SK-N-SH (cell line): ENCODE measurements around the gene IZUMO4. TPM values are rescaled to one million over a fixed set of nuclear protein-coding genes. Genes with fewer than 3 reads are reported as not detected.
"Not testable (repeated sequence)": the region's sequence is repeated elsewhere in the genome, so short reads cannot be mapped to it uniquely, and the experiment has no call there.

Experiments
- CTCF ChIA-PET: fragments of 300-600, 350-600 bp; formaldehyde crosslinking; extraction: SDS; loops from one replicate; lab custom pipeline; 2021; lab: Yijun Ruan, JAX
- POLR2A ChIA-PET: fragments of 350-600 bp; sonication (Branson Sonifier 250); formaldehyde crosslinking; extraction: SDS; loops from one replicate; lab custom pipeline; 2020; ENCODE audit warnings: antibody characterized with exemption, inconsistent platforms; lab: Yijun Ruan, JAX
- DNase-seq: peaks from one replicate; pipeline ENCODE4 v3.0.0; 2012
- H2AFZ ChIP-seq: fragments of 200-600 bp; sonication (generic); 2 replicates; pipeline ENCODE4 v1.8.1; 2016; ENCODE audit warnings: antibody characterized with exemption, mild to moderate bottlenecking, low read depth
- H3F3A ChIP-seq: fragments of 200-600 bp; sonication (generic); replicated peaks from 2 replicates; pipeline ENCODE3; 2016; ENCODE audit warnings: antibody characterized with exemption, mild to moderate bottlenecking; ENCODE audit not compliant: insufficient read depth
- H3K27ac ChIP-seq, 2 experiments: fragments of 200-500 bp in 1 of 2; fragments of 200-600 bp in 1 of 2; sonication (Bioruptor generic) in 1 of 2; sonication (generic), shearing (Covaris generic) in 1 of 2; 2 replicates each; pipeline versions ENCODE4 v1.5.1 to v1.6.1; 2014 to 2016; ENCODE audit warnings: low read depth in 2 of 2, inconsistent platforms in 1 of 2, low read length in 1 of 2, mild to moderate bottlenecking in 1 of 2, mixed read lengths in 1 of 2
- H3K27me3 ChIP-seq: fragments of 200-600 bp; sonication (generic), shearing (Covaris generic); 2 replicates; pipeline ENCODE4 v1.6.1; 2016; ENCODE audit warnings: mixed run types; ENCODE audit not compliant: insufficient read depth
- H3K36me3 ChIP-seq, 2 experiments: fragments of 200-500 bp in 1 of 2; fragments of 200-600 bp in 1 of 2; sonication (Bioruptor generic) in 1 of 2; sonication (generic) in 1 of 2; replicated peaks in 1 of 2; 2 replicates each; pipeline versions ENCODE3 to v1.5.1; 2014 to 2016; ENCODE audit warnings: low read length in 1 of 2, mild to moderate bottlenecking in 1 of 2; ENCODE audit not compliant: insufficient read depth in 2 of 2, control insufficient read depth in 1 of 2
- H3K4me1 ChIP-seq, 2 experiments: fragments of 200-500 bp in 1 of 2; fragments of 200-600 bp in 1 of 2; sonication (Bioruptor generic) in 1 of 2; sonication (generic), shearing (Covaris generic) in 1 of 2; 2 replicates each; pipeline versions ENCODE4 v1.5.1 to v1.6.1; 2014 to 2016; ENCODE audit warnings: low read depth in 1 of 2, low read length in 1 of 2, mixed run types in 1 of 2; ENCODE audit not compliant: insufficient read depth in 2 of 2, control insufficient read depth in 1 of 2
- H3K4me2 ChIP-seq: fragments of 200-600 bp; sonication (generic), shearing (Covaris generic); 2 replicates; pipeline ENCODE4 v1.6.1; 2017; ENCODE audit warnings: mixed run types
- H3K4me3 ChIP-seq, 2 experiments: fragments of 200-500 bp in 1 of 2; fragments of 200-600 bp in 1 of 2; sonication (Bioruptor generic) in 1 of 2; sonication (generic), shearing (Covaris generic) in 1 of 2; 2 replicates each; pipeline versions ENCODE4 v1.5.1 to v1.8.1; 2014 to 2016; ENCODE audit warnings: low read depth in 2 of 2, inconsistent platforms in 1 of 2, low read length in 1 of 2, mild to moderate bottlenecking in 1 of 2, mixed read lengths in 1 of 2, moderate library complexity in 1 of 2
- H3K79me2 ChIP-seq: fragments of 200-600 bp; sonication (generic); 2 replicates; pipeline ENCODE4 v1.8.1; 2017; ENCODE audit warnings: mild to moderate bottlenecking; ENCODE audit not compliant: insufficient read depth
- H3K9ac ChIP-seq: fragments of 200-600 bp; sonication (generic); 2 replicates; pipeline ENCODE4 v1.6.1; 2017; ENCODE audit warnings: mixed run types
- H3K9me2 ChIP-seq: fragments of 200-600 bp; sonication (generic); 2 replicates; pipeline ENCODE4 v1.6.1; 2017; ENCODE audit warnings: mixed run types
- H3K9me3 ChIP-seq: fragments of 200-600 bp; sonication (generic); 2 replicates; pipeline ENCODE4 v1.6.1; 2017; ENCODE audit warnings: mixed run types, mild to moderate bottlenecking, moderate library complexity
- H4K20me1 ChIP-seq: fragments of 200-600 bp; sonication (generic); 2 replicates; pipeline ENCODE4 v1.6.1; 2017; ENCODE audit warnings: mild to moderate bottlenecking, mixed run types; ENCODE audit not compliant: insufficient read depth
- FOSL2 ChIP-seq: IDR thresholded peaks from 2 replicates; pipeline ENCODE4 v1.4.0; 2012; ENCODE audit warnings: low read depth, mild to moderate bottlenecking, moderate library complexity, borderline replicate concordance
- FOXJ3 ChIP-seq: sonication (generic); formaldehyde crosslinking; IDR thresholded peaks from 2 replicates; pipeline ENCODE4 v1.5.1; 2020; ENCODE audit warnings: mild to moderate bottlenecking, missing genetic modification reagents
- FOXM1 ChIP-seq: IDR thresholded peaks from 2 replicates; pipeline ENCODE4 v1.4.0; 2012; ENCODE audit warnings: low read depth, mild to moderate bottlenecking
- GABPA ChIP-seq: IDR thresholded peaks from 2 replicates; pipeline ENCODE4 v1.4.0; 2012; ENCODE audit warnings: low read depth, mild to moderate bottlenecking
- GATA2 ChIP-seq: sonication (generic); formaldehyde crosslinking; IDR thresholded peaks from 2 replicates; pipeline ENCODE4 v1.5.0; 2020; ENCODE audit warnings: mild to moderate bottlenecking, missing genetic modification reagents
- NFIC ChIP-seq: IDR thresholded peaks from 2 replicates; pipeline ENCODE4 v1.4.0; 2012; ENCODE audit warnings: borderline replicate concordance
- NRF1 ChIP-seq: IDR thresholded peaks from 2 replicates; pipeline ENCODE4 v1.6.1; 2012; ENCODE audit warnings: low read depth, mild to moderate bottlenecking, low read length
- RAD21 ChIP-seq: IDR thresholded peaks from 2 replicates; pipeline ENCODE4 v1.6.1; 2012; ENCODE audit warnings: mild to moderate bottlenecking, low read length
- REST ChIP-seq: IDR thresholded peaks from 2 replicates; pipeline ENCODE4 v1.6.1; 2012; ENCODE audit warnings: mild to moderate bottlenecking, low read depth, low read length, moderate library complexity
- RFX5 ChIP-seq: IDR thresholded peaks from 2 replicates; pipeline ENCODE4 v1.6.1; 2012; ENCODE audit warnings: mild to moderate bottlenecking, improper control_type of control experiment, low read length
- SIN3A ChIP-seq: IDR thresholded peaks from 2 replicates; pipeline ENCODE4 v1.6.1; 2012; ENCODE audit warnings: low read depth, mild to moderate bottlenecking, low read length, moderate library complexity, borderline replicate concordance
- TCF12 ChIP-seq: IDR thresholded peaks from 2 replicates; pipeline ENCODE4 v1.4.0; 2012
- TEAD4 ChIP-seq: IDR thresholded peaks from 2 replicates; pipeline ENCODE4 v1.4.0; 2012; ENCODE audit warnings: mild to moderate bottlenecking, borderline replicate concordance; ENCODE audit not compliant: insufficient read depth
- YY1 ChIP-seq: IDR thresholded peaks from 2 replicates; pipeline ENCODE4 v1.4.0; 2012; ENCODE audit warnings: low read depth, mild to moderate bottlenecking
- WGBS: methylation state at CpG from one replicate; pipeline ENCODE4 v1.1.6; 2017; ENCODE audit warnings: low lambda C conversion rate; 5-methylcytosine and 5-hydroxymethylcytosine counted together
- polyA plus RNA-seq, 3 experiments: library from polyadenylated mRNA; depleted of rRNA; stranded (reverse); fragments of >200 nt; gene quantifications; 2 replicates each; pipeline ENCODE4 v1.2.3, GENCODE V29; 2012
- TF ChIP-seq, protein P1 (sequence below): IDR thresholded peaks from 2 replicates; pipeline ENCODE4; 2012
- TF ChIP-seq, protein P2 (sequence below): IDR thresholded peaks from 2 replicates; pipeline ENCODE4 v1.4.0; 2012; ENCODE audit warnings: low read depth

IZUMO4 gene
- polyA plus RNA-seq, 1 of the 3 experiments (the other 2 are of a cell fraction), result 4.6 TPM

- Histone ChIP-seq H3K27me3 (no peaks in the 10 kb centered on the region), H3K4me3 (no peak overlapping the region), H4K20me1 (peaks cover 56% of the 10 kb centered on the region), H3F3A (no peaks in the 10 kb centered on the region), H3K9me3 (no peaks in the 10 kb centered on the region), H3K27ac (no peak overlapping the region), H3K9me2 (no peaks in the 10 kb centered on the region), H3K36me3 (peaks cover 21 to 67% of the 10 kb centered on the region in 2 experiments), H3K79me2 (peaks cover 37% of the 10 kb centered on the region; the same call in 1 of the 2 replicates), H2AFZ (no peak overlapping the region), H3K4me1 (no peaks in the 10 kb centered on the region), H3K9ac (no peak overlapping the region), H3K4me2 (no peak overlapping the region)
- TF ChIP-seq RFX5 (no peak), FOSL2 (no peak), GATA2 (CRISPR knock-in tag) (no peak), FOXM1 (no peak), TEAD4 (no peak), NFIC (no peak), GABPA (no peak), NRF1 (no peak), YY1 (no peak)
- TF ChIP-seq, protein P1, sequence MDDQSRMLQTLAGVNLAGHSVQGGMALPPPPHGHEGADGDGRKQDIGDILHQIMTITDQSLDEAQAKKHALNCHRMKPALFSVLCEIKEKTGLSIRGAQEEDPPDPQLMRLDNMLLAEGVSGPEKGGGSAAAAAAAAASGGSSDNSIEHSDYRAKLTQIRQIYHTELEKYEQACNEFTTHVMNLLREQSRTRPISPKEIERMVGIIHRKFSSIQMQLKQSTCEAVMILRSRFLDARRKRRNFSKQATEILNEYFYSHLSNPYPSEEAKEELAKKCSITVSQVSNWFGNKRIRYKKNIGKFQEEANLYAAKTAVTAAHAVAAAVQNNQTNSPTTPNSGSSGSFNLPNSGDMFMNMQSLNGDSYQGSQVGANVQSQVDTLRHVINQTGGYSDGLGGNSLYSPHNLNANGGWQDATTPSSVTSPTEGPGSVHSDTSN, result no peak
- TF ChIP-seq, protein P2, sequence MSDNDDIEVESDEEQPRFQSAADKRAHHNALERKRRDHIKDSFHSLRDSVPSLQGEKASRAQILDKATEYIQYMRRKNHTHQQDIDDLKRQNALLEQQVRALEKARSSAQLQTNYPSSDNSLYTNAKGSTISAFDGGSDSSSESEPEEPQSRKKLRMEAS, result no peak
- DNase-seq, result no peak
- 90% methylated on average over 14 of the region's 19 CpGs for WGBS
- CTCF ChIA-PET, result interaction anchor here (1.2 kb wide), 1 partner anchor 188 kb away, joined by 3 read pairs; no protein-coding TSS in a partner anchor
- POLR2A ChIA-PET, result no interaction called here
These were observed 31.0 kb downstream of the IZUMO4 start for GRCh38 chr19:2127758-2128157.

GRCh38 chr19:2128252-2128651 lies 31.5 kb downstream of the IZUMO4 start:
- peaks cover 24 to 65% of the 10 kb centered on the region in 2 experiments for H3K36me3 ChIP-seq

GRCh38 chr19:2129022-2129421 lies 32.3 kb downstream of the IZUMO4 start:
- no peaks in the 10 kb centered on the region for H3F3A ChIP-seq
- no peaks in the 10 kb centered on the region for H3K9me2 ChIP-seq
- no peaks in the 10 kb centered on the region for H3K4me1 ChIP-seq
- no peak overlapping the region for H3K27ac ChIP-seq
- H3K4me2 ChIP-seq, result no peak overlapping the region
- ChIA-PET CTCF (interaction anchor here (0.9 to 1.1 kb wide), 2 partner anchors 18 to 187 kb away, joined by 3 to 4 read pairs; no protein-coding TSS in a partner anchor), POLR2A (no interaction called here)
- DNase-seq, result no peak
- WGBS, result 90% methylated on average over 5 of the region's 21 CpGs
- peaks cover 25 to 60% of the 10 kb centered on the region in 2 experiments for H3K36me3 ChIP-seq
- peaks cover 47% of the 10 kb centered on the region for H4K20me1 ChIP-seq
- no peaks in the 10 kb centered on the region for H3K9me3 ChIP-seq
- no peak overlapping the region for H2AFZ ChIP-seq
- H3K79me2 ChIP-seq, result peaks cover 46% of the 10 kb centered on the region
- H3K4me3 ChIP-seq, result no peak overlapping the region
- H3K27me3 ChIP-seq, result no peaks in the 10 kb centered on the region
- no peak overlapping the region for H3K9ac ChIP-seq
- TF ChIP-seq GATA2 (CRISPR knock-in tag), result no peak
- no peak for TF ChIP-seq RAD21
- TF ChIP-seq, protein P1, result no peak
- TF ChIP-seq REST, result no peak
- no peak for TF ChIP-seq FOXJ3 (CRISPR knock-in tag)
- no peak for TF ChIP-seq TCF12
- no peak for TF ChIP-seq SIN3A

More at GRCh38 chr19:2128252-2128651, 31.5 kb downstream of the IZUMO4 start:
- H3K9me3 ChIP-seq, H3K4me1 ChIP-seq, H3F3A ChIP-seq, H3K4me3 ChIP-seq, H3K4me2 ChIP-seq, POLR2A ChIA-PET, H3K9ac ChIP-seq, DNase-seq, H3K27ac ChIP-seq, H3K27me3 ChIP-seq, H3K9me2 ChIP-seq, H2AFZ ChIP-seq: not testable (repeated sequence)
- H3K79me2 ChIP-seq, result peaks cover 38% of the 10 kb centered on the region; the same call in 1 of the 2 replicates
- peaks cover 52% of the 10 kb centered on the region for H4K20me1 ChIP-seq
- CTCF ChIA-PET, result interaction anchor here (1.2 kb wide), 1 partner anchor 188 kb away, joined by 3 read pairs; no protein-coding TSS in a partner anchor
- WGBS, result 95% methylated on average over 9 of the region's 34 CpGs
